Fibroblast of lung (primary cell): ENCODE measurements around the gene CPEB4.

Experiments
- CTCF ChIP-seq, 2 donors: IDR thresholded peaks in 1 of 2; conservative IDR thresholded peaks in 1 of 2; 1 replicate in 1 of 2; 2 replicates in 1 of 2; pipeline ENCODE4 v1.5.1; 2011 to 2012; ENCODE audit warnings: low read length in 2 of 2, control low read depth in 1 of 2, inconsistent platforms in 1 of 2, low read depth in 1 of 2, mild to moderate bottlenecking in 1 of 2
- EZH2 ChIP-seq: IDR thresholded peaks from 2 replicates; pipeline ENCODE4 v1.5.1; 2012; ENCODE audit warnings: low read length, control low read depth, mild to moderate bottlenecking; ENCODE audit errors: missing control alignments

DNA sequence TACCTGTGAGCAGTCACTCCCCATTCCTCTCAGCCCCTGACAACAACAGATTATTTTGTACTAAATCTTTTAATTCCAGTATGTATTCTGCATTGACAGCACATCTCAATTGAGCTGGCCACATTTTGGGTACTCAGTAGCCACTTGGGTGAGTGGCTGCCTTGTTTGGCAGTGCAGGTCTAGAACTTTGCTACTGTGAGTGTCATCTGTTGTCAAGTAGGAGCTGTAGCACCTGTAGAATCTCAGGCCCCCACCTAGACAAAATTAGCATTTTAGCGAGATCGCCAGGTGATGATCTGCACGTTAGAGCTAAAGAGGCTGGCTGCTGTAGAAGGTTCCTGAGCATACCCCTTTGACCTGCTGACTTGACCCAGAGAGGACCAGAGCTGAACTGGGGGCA is 44.4 kb upstream of the CPEB4 start:
- no peak for TF ChIP-seq CTCF (conservative IDR thresholded peaks at IDR 0.05 in 1 of 2, IDR thresholded peaks at IDR 0.05 in 1 of 2; ENCODE audit: low read depth in 1 of 2, low read length in 2 of 2)
- no peak for TF ChIP-seq EZH2
